ENCODE measurements around the gene CTDSPL.

DNA sequence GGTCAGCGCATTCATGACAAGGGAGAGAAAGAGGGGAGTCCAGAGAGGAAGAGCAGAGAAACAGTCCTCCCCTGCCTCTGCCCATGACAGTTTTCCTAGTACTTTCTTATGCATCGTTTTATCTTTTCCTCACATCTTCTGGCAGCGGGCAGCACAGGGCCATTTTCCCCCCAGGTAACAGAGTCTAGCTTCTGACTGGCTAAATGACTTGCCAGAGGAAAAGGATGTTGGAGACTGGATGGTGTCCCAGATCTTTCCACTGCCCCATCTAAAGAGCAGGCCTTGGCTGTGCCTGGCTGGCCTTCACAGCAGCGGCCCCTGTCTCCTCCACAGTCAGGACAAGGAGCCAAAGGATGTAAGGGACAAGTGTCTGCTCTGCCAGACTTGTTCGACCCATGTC is 59.3 kb downstream of the CTDSPL start:
- TF ChIP-seq EZH2 (IDR thresholded peaks at IDR 0.05): no peak
- no peak for TF ChIP-seq POLR2AphosphoS5 (IDR thresholded peaks at IDR 0.05; ENCODE audit: borderline replicate concordance, low read depth, low read length)
- TF ChIP-seq FOXP2 (optimal IDR thresholded peaks at IDR 0.05; ENCODE audit: control extremely low read depth, extremely low read length, insufficient read depth): no peak
